ENCODE data around the gene ISG15.

Gene ISG15

GRCh38 chr1:997993-998744 is 15.1 kb upstream of the ISG15 start:
- Histone ChIP-seq H3K9me3 (ENCODE audit: insufficient read depth, low read depth, low read length) (no peaks in the 10 kb centered on the region), H3K4me1 (ENCODE audit: insufficient read depth, low read length) (peaks cover 7% of the 10 kb centered on the region), H3K36me3 (ENCODE audit: insufficient read depth, low read length) (no peaks in the 10 kb centered on the region), H3K4me3 (ENCODE audit: low read length) (peak overlapping the region; percentile 44), H3K27ac (ENCODE audit: low read depth, low read length) (no peak overlapping the region), H3K27me3 (ENCODE audit: insufficient read depth, low read length) (peaks cover 79% of the 10 kb centered on the region), H3K9ac (ENCODE audit: low read depth, low read length) (no peak overlapping the region; the same call in 1 of the 2 replicates)
- 12% methylated on average over 75 of the region's 75 CpGs for WGBS

GRCh38 chr1:998745-998994 is 14.6 kb upstream of the ISG15 start:
- WGBS, result 2% methylated on average over 25 of the region's 27 CpGs
- H3K4me1 ChIP-seq (ENCODE audit: insufficient read depth, low read length), result peaks cover 7% of the 10 kb centered on the region
- H3K36me3 ChIP-seq (ENCODE audit: insufficient read depth, low read length), result no peaks in the 10 kb centered on the region
- H3K9ac ChIP-seq (ENCODE audit: low read depth, low read length), result peak overlapping the region; percentile 29; the same call in 1 of the 2 replicates
- peak overlapping the region; percentile 61 for H3K4me3 ChIP-seq (ENCODE audit: low read length)
- no peak overlapping the region for H3K27ac ChIP-seq (ENCODE audit: low read depth, low read length)
- peaks cover 78% of the 10 kb centered on the region for H3K27me3 ChIP-seq (ENCODE audit: insufficient read depth, low read length)
- no peaks in the 10 kb centered on the region for H3K9me3 ChIP-seq (ENCODE audit: insufficient read depth, low read depth, low read length)

GRCh38 chr1:998995-999724 is 14.1 kb upstream of the ISG15 start:
- peak overlapping the region; percentile 61 for H3K4me3 ChIP-seq (ENCODE audit: low read length)
- peak overlapping the region; percentile 29; the same call in 1 of the 2 replicates for H3K9ac ChIP-seq (ENCODE audit: low read depth, low read length)

GRCh38 chr1:999725-1000356 is 13.5 kb upstream of the ISG15 start, which contains the start of gene HES4:
Gene HES4 (minus strand): TSS chr1:1000097. CDS start chr1:999973, 124 bp downstream.
- Histone ChIP-seq H3K27ac (ENCODE audit: low read depth, low read length) (peak within 1 kb of the TSS; percentile 84; the same call in 1 of the 2 replicates), H3K27me3 (ENCODE audit: insufficient read depth, low read length) (peaks cover 78% of the 10 kb centered on the region), H3K9me3 (ENCODE audit: insufficient read depth, low read depth, low read length) (no peaks in the 10 kb centered on the region), H3K36me3 (ENCODE audit: insufficient read depth, low read length) (no peaks in the 10 kb centered on the region), H3K9ac (ENCODE audit: low read depth, low read length) (peak within 1 kb of the TSS; percentile 73), H3K4me1 (ENCODE audit: insufficient read depth, low read length) (peaks cover 12% of the 10 kb centered on the region), H3K4me3 (ENCODE audit: low read length) (peak within 1 kb of the TSS; percentile 61)
- 1% methylated on average over 94 of the region's 95 CpGs for WGBS

More at GRCh38 chr1:998995-999724, 14.1 kb upstream of the ISG15 start:
- 2% methylated on average over 86 of the region's 86 CpGs for WGBS
- H3K36me3 ChIP-seq (ENCODE audit: insufficient read depth, low read length), result no peaks in the 10 kb centered on the region
- peaks cover 79% of the 10 kb centered on the region for H3K27me3 ChIP-seq (ENCODE audit: insufficient read depth, low read length)
- H3K9me3 ChIP-seq (ENCODE audit: insufficient read depth, low read depth, low read length), result no peaks in the 10 kb centered on the region
- peaks cover 7% of the 10 kb centered on the region for H3K4me1 ChIP-seq (ENCODE audit: insufficient read depth, low read length)
- H3K27ac ChIP-seq (ENCODE audit: low read depth, low read length), result no peak overlapping the region

GRCh38 chr1:1000357-1001056 is 12.8 kb upstream of the ISG15 start:
- H3K27ac ChIP-seq (ENCODE audit: low read depth, low read length), result peak overlapping the region; percentile 84; the same call in 1 of the 2 replicates
- H3K9me3 ChIP-seq (ENCODE audit: insufficient read depth, low read depth, low read length), result no peaks in the 10 kb centered on the region
- peak overlapping the region; percentile 73 for H3K9ac ChIP-seq (ENCODE audit: low read depth, low read length)
- H3K4me3 ChIP-seq (ENCODE audit: low read length), result peak overlapping the region; percentile 61
- 2% methylated on average over 75 of the region's 75 CpGs for WGBS
- peaks cover 18% of the 10 kb centered on the region for H3K4me1 ChIP-seq (ENCODE audit: insufficient read depth, low read length)
- H3K36me3 ChIP-seq (ENCODE audit: insufficient read depth, low read length), result no peaks in the 10 kb centered on the region
- H3K27me3 ChIP-seq (ENCODE audit: insufficient read depth, low read length), result peaks cover 76% of the 10 kb centered on the region

GRCh38 chr1:1001057-1001783 is 12.1 kb upstream of the ISG15 start:
- Histone ChIP-seq H3K4me3 (ENCODE audit: low read length) (peak overlapping the region; percentile 61), H3K9ac (ENCODE audit: low read depth, low read length) (peak overlapping the region; percentile 24; the same call in 1 of the 2 replicates)
- 4% methylated on average over 58 of the region's 58 CpGs for WGBS

GRCh38 chr1:1003618-1004419 is 9.5 kb upstream of the ISG15 start:
- WGBS, result 79% methylated on average over 21 of the region's 22 CpGs
- Histone ChIP-seq H3K27me3 (ENCODE audit: insufficient read depth, low read length) (peaks cover 50% of the 10 kb centered on the region), H3K9ac (ENCODE audit: low read depth, low read length) (no peak overlapping the region), H3K9me3 (ENCODE audit: insufficient read depth, low read depth, low read length) (no peaks in the 10 kb centered on the region), H3K4me3 (ENCODE audit: low read length) (no peak overlapping the region), H3K27ac (ENCODE audit: low read depth, low read length) (no peak overlapping the region), H3K36me3 (ENCODE audit: insufficient read depth, low read length) (no peaks in the 10 kb centered on the region), H3K4me1 (ENCODE audit: insufficient read depth, low read length) (peaks cover 11% of the 10 kb centered on the region)

More at GRCh38 chr1:1001057-1001783, 12.1 kb upstream of the ISG15 start:
- Histone ChIP-seq H3K27ac (ENCODE audit: low read depth, low read length) (peak overlapping the region; percentile 35; the same call in 1 of the 2 replicates), H3K4me1 (ENCODE audit: insufficient read depth, low read length) (peaks cover 18% of the 10 kb centered on the region), H3K27me3 (ENCODE audit: insufficient read depth, low read length) (peaks cover 72% of the 10 kb centered on the region), H3K36me3 (ENCODE audit: insufficient read depth, low read length) (no peaks in the 10 kb centered on the region), H3K9me3 (ENCODE audit: insufficient read depth, low read depth, low read length) (no peaks in the 10 kb centered on the region)

GRCh38 chr1:1004420-1004779 is 8.9 kb upstream of the ISG15 start:
- 78% methylated on average over 7 of the region's 7 CpGs for WGBS

GRCh38 chr1:1004780-1005697 is 8.3 kb upstream of the ISG15 start:
- no peak overlapping the region for H3K4me3 ChIP-seq (ENCODE audit: low read length)
- no peaks in the 10 kb centered on the region for H3K36me3 ChIP-seq (ENCODE audit: insufficient read depth, low read length)
- WGBS, result 49% methylated on average over 21 of the region's 21 CpGs
- peaks cover 11% of the 10 kb centered on the region for H3K4me1 ChIP-seq (ENCODE audit: insufficient read depth, low read length)
- peak overlapping the region; percentile 36; the same call in 1 of the 2 replicates for H3K9ac ChIP-seq (ENCODE audit: low read depth, low read length)
- peaks cover 38% of the 10 kb centered on the region for H3K27me3 ChIP-seq (ENCODE audit: insufficient read depth, low read length)
- no peaks in the 10 kb centered on the region for H3K9me3 ChIP-seq (ENCODE audit: insufficient read depth, low read depth, low read length)
- H3K27ac ChIP-seq (ENCODE audit: low read depth, low read length), result peak overlapping the region; percentile 46; the same call in 1 of the 2 replicates

More at GRCh38 chr1:1004420-1004779, 8.9 kb upstream of the ISG15 start:
- H3K4me1 ChIP-seq (ENCODE audit: insufficient read depth, low read length), result peaks cover 11% of the 10 kb centered on the region
- H3K9me3 ChIP-seq (ENCODE audit: insufficient read depth, low read depth, low read length), result no peaks in the 10 kb centered on the region
- no peak overlapping the region for H3K4me3 ChIP-seq (ENCODE audit: low read length)
- H3K27me3 ChIP-seq (ENCODE audit: insufficient read depth, low read length), result peaks cover 44% of the 10 kb centered on the region
- no peak overlapping the region for H3K27ac ChIP-seq (ENCODE audit: low read depth, low read length)
- no peaks in the 10 kb centered on the region for H3K36me3 ChIP-seq (ENCODE audit: insufficient read depth, low read length)
- no peak overlapping the region for H3K9ac ChIP-seq (ENCODE audit: low read depth, low read length)

Measured in HUES64 (cell line).